ENCODE data around the gene GLIS1.

- no peak for TF ChIP-seq POLR2A (IDR thresholded peaks at IDR 0.05)
- TF ChIP-seq, protein P1, sequence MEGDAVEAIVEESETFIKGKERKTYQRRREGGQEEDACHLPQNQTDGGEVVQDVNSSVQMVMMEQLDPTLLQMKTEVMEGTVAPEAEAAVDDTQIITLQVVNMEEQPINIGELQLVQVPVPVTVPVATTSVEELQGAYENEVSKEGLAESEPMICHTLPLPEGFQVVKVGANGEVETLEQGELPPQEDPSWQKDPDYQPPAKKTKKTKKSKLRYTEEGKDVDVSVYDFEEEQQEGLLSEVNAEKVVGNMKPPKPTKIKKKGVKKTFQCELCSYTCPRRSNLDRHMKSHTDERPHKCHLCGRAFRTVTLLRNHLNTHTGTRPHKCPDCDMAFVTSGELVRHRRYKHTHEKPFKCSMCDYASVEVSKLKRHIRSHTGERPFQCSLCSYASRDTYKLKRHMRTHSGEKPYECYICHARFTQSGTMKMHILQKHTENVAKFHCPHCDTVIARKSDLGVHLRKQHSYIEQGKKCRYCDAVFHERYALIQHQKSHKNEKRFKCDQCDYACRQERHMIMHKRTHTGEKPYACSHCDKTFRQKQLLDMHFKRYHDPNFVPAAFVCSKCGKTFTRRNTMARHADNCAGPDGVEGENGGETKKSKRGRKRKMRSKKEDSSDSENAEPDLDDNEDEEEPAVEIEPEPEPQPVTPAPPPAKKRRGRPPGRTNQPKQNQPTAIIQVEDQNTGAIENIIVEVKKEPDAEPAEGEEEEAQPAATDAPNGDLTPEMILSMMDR (IDR thresholded peaks at IDR 0.05) = no peak
Measured at GRCh38 chr1:53543778-53544695, 194.9 kb downstream of the GLIS1 start.

All from lower leg skin (tissue), 3 donors.